Measurements from ENCODE around the gene ERCC1. TPM values are rescaled to one million over a fixed set of nuclear protein-coding genes. Genes with fewer than 3 reads are reported as not detected.

The ERCC1 gene
- total and polyA plus RNA-seq, 4 donors = 19.2 to 28.7 (median 22.0) TPM

DNA sequence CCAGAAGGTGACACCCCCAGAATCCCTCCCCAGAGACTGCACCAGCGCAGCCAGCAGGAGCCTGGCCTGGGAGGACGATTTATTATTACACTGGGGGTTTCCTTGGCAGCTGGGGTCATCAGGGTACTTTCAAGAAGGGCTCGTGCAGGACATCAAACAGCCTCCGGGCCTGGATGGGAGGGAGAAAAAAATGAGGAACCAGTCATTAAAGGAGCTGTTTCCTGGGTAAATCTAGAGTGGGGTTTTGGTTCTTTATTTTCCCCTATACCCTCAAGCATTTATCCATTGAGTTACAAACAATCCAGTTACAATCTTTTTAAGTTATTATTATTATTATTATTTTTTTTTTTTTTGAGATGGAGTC is 14.2 kb downstream of the ERCC1 start:
- WGBS = 76% methylated on average over 4 of the region's 4 CpGs
- no peaks in the 10 kb centered on the region for H3K9me3 ChIP-seq (ENCODE audit: control insufficient read depth in 4 of 4, low read length in 3 of 4)
- no peak overlapping the region for H3K4me3 ChIP-seq (ENCODE audit: low read depth in 1 of 3, low read length in 3 of 3)
- no peaks in the 10 kb centered on the region for H3K27me3 ChIP-seq (ENCODE audit: control insufficient read depth in 4 of 4, insufficient read depth in 4 of 4, low read length in 3 of 4)
- no peak overlapping the region for H3K9ac ChIP-seq (ENCODE audit: low read depth in 1 of 2, low read length in 2 of 2)
- no peak overlapping the region for H3K27ac ChIP-seq (ENCODE audit: low read depth in 1 of 2, low read length in 2 of 2)
- peaks cover 4 to 26% (median 15%) of the 10 kb centered on the region in 4 donors for H3K4me1 ChIP-seq (ENCODE audit: control insufficient read depth in 4 of 4, insufficient read depth in 4 of 4, low read length in 3 of 4)
- no peak for DNase-seq (ENCODE audit: low spot score)
- peaks cover 2 to 15% (median 11%) of the 10 kb centered on the region in 4 donors for H3K36me3 ChIP-seq (ENCODE audit: control insufficient read depth in 4 of 4, insufficient read depth in 3 of 4, low read depth in 1 of 4, low read length in 3 of 4)
- TF ChIP-seq, protein P1, sequence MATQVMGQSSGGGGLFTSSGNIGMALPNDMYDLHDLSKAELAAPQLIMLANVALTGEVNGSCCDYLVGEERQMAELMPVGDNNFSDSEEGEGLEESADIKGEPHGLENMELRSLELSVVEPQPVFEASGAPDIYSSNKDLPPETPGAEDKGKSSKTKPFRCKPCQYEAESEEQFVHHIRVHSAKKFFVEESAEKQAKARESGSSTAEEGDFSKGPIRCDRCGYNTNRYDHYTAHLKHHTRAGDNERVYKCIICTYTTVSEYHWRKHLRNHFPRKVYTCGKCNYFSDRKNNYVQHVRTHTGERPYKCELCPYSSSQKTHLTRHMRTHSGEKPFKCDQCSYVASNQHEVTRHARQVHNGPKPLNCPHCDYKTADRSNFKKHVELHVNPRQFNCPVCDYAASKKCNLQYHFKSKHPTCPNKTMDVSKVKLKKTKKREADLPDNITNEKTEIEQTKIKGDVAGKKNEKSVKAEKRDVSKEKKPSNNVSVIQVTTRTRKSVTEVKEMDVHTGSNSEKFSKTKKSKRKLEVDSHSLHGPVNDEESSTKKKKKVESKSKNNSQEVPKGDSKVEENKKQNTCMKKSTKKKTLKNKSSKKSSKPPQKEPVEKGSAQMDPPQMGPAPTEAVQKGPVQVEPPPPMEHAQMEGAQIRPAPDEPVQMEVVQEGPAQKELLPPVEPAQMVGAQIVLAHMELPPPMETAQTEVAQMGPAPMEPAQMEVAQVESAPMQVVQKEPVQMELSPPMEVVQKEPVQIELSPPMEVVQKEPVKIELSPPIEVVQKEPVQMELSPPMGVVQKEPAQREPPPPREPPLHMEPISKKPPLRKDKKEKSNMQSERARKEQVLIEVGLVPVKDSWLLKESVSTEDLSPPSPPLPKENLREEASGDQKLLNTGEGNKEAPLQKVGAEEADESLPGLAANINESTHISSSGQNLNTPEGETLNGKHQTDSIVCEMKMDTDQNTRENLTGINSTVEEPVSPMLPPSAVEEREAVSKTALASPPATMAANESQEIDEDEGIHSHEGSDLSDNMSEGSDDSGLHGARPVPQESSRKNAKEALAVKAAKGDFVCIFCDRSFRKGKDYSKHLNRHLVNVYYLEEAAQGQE (IDR thresholded peaks at IDR 0.05) = no peak

DNA sequence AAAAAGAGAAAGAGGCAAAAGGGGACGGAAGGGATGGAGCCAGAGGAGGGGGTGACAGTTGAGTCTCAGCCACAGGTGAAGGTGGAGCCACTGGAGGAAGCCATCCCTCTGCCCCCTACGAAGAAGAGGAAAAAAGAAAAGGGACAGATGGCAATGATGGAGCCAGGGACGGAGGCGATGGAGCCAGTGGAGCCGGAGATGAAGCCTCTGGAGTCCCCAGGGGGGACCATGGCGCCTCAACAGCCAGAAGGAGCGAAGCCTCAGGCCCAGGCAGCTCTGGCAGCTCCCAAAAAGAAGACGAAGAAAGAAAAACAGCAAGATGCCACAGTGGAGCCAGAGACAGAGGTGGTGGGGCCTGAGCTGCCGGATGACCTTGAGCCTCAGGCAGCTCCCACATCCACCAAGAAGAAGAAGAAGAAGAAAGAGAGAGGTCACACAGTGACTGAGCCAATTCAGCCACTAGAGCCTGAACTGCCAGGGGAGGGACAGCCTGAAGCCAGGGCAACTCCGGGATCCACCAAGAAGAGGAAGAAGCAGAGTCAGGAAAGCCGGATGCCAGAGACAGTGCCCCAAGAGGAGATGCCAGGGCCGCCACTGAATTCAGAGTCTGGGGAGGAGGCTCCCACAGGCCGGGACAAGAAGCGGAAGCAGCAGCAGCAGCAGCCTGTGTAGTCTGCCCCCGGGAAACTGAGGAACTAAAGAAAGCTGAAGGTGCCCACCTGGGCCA is 14.7 kb downstream of the ERCC1 start:
- TF ChIP-seq JUND (IDR thresholded peaks at IDR 0.05) (no peak), FOXA2 (IDR thresholded peaks at IDR 0.05) (no peak), YY1 (IDR thresholded peaks at IDR 0.05) (no peak), GABPA (IDR thresholded peaks at IDR 0.05 in 1 of 2, conservative IDR thresholded peaks at IDR 0.05 in 1 of 2) (no peak), EGR1 (IDR thresholded peaks at IDR 0.05; ENCODE audit: low read depth in 2 of 2) (no peak), NR2F2 (IDR thresholded peaks at IDR 0.05) (no peak), RXRA (IDR thresholded peaks at IDR 0.05) (no peak), TAF1 (conservative IDR thresholded peaks at IDR 0.05) (no peak), HNF4G (IDR thresholded peaks at IDR 0.05) (no peak), SP1 (IDR thresholded peaks at IDR 0.05) (no peak)
- TF ChIP-seq, protein P2, sequence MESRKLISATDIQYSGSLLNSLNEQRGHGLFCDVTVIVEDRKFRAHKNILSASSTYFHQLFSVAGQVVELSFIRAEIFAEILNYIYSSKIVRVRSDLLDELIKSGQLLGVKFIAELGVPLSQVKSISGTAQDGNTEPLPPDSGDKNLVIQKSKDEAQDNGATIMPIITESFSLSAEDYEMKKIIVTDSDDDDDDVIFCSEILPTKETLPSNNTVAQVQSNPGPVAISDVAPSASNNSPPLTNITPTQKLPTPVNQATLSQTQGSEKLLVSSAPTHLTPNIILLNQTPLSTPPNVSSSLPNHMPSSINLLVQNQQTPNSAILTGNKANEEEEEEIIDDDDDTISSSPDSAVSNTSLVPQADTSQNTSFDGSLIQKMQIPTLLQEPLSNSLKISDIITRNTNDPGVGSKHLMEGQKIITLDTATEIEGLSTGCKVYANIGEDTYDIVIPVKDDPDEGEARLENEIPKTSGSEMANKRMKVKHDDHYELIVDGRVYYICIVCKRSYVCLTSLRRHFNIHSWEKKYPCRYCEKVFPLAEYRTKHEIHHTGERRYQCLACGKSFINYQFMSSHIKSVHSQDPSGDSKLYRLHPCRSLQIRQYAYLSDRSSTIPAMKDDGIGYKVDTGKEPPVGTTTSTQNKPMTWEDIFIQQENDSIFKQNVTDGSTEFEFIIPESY (IDR thresholded peaks at IDR 0.05) = no peak
- TF ChIP-seq, protein P3, sequence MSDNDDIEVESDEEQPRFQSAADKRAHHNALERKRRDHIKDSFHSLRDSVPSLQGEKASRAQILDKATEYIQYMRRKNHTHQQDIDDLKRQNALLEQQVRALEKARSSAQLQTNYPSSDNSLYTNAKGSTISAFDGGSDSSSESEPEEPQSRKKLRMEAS (IDR thresholded peaks at IDR 0.05) = no peak
- TF ChIP-seq, protein P4, sequence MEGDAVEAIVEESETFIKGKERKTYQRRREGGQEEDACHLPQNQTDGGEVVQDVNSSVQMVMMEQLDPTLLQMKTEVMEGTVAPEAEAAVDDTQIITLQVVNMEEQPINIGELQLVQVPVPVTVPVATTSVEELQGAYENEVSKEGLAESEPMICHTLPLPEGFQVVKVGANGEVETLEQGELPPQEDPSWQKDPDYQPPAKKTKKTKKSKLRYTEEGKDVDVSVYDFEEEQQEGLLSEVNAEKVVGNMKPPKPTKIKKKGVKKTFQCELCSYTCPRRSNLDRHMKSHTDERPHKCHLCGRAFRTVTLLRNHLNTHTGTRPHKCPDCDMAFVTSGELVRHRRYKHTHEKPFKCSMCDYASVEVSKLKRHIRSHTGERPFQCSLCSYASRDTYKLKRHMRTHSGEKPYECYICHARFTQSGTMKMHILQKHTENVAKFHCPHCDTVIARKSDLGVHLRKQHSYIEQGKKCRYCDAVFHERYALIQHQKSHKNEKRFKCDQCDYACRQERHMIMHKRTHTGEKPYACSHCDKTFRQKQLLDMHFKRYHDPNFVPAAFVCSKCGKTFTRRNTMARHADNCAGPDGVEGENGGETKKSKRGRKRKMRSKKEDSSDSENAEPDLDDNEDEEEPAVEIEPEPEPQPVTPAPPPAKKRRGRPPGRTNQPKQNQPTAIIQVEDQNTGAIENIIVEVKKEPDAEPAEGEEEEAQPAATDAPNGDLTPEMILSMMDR (IDR thresholded peaks at IDR 0.05; ENCODE audit: low read depth, low read length, missing input control) = no peak

More for the DNA sequence above, 14.7 kb downstream of the ERCC1 start:
- no peak overlapping the region for H3K4me3 ChIP-seq (ENCODE audit: low read depth in 1 of 3, low read length in 3 of 3)
- H3K27me3 ChIP-seq (ENCODE audit: control insufficient read depth in 4 of 4, insufficient read depth in 4 of 4, low read length in 3 of 4) = no peaks in the 10 kb centered on the region
- peaks cover 8 to 31% (median 20%) of the 10 kb centered on the region in 4 donors for H3K4me1 ChIP-seq (ENCODE audit: control insufficient read depth in 4 of 4, insufficient read depth in 4 of 4, low read length in 3 of 4)
- H3K36me3 ChIP-seq (ENCODE audit: control insufficient read depth in 4 of 4, insufficient read depth in 3 of 4, low read depth in 1 of 4, low read length in 3 of 4) = peaks cover 2 to 13% (median 11%) of the 10 kb centered on the region in 4 donors
- 89% methylated on average over 15 of the region's 15 CpGs for WGBS
- H3K9me3 ChIP-seq (ENCODE audit: control insufficient read depth in 4 of 4, low read length in 3 of 4) = no peaks in the 10 kb centered on the region
- H3K9ac ChIP-seq (ENCODE audit: low read depth in 1 of 2, low read length in 2 of 2) = no peak overlapping the region
- H3K27ac ChIP-seq (ENCODE audit: low read depth in 1 of 2, low read length in 2 of 2) = no peak overlapping the region
- no peak for DNase-seq (ENCODE audit: low spot score)
